Thoracic aorta (tissue), 2 donors: ENCODE data around the gene TEX101. TPM values are rescaled to one million over a fixed set of nuclear protein-coding genes. Genes with fewer than 3 reads are reported as not detected.
"Not testable (repeated sequence)": the region's sequence is repeated elsewhere in the genome, so short reads cannot be mapped to it uniquely, and the experiment has no call there.

Source experiments
- ATAC-seq: fragments of 150-250 bp; one replicate; pipeline ENCODE4 v1.8.0; 2017; ENCODE audit warnings: low read depth; ENCODE audit not compliant: insufficient number of reproducible peaks, low FRiP score
- DNase-seq: peaks from one replicate; pipeline ENCODE4 v3.0.0-alpha.2; 2020; ENCODE audit warnings: low spot score
- H3K27ac ChIP-seq, 2 donors: fragments of 200-600 bp; sonication (generic); 1 replicate in 1 of 2; 2 replicates in 1 of 2; pipeline ENCODE4 v1.5.1; 2016; ENCODE audit warnings: mild to moderate bottlenecking in 2 of 2, moderate library complexity in 2 of 2
- H3K27me3 ChIP-seq: fragments of 200-600 bp; sonication (generic); replicated peaks from 2 replicates; pipeline ENCODE4 v1.6.0; 2016; ENCODE audit warnings: mild to moderate bottlenecking; ENCODE audit not compliant: insufficient read depth
- H3K36me3 ChIP-seq: fragments of 200-600 bp; sonication (generic); one replicate; pipeline ENCODE4 v1.5.1; 2016
- H3K4me1 ChIP-seq, 2 donors: fragments of 200-600 bp; sonication (generic); 1 replicate in 1 of 2; 2 replicates in 1 of 2; pipeline versions ENCODE4 v1.5.1 to v1.6.0; 2016; ENCODE audit warnings: low read depth in 2 of 2, mild to moderate bottlenecking in 1 of 2; ENCODE audit not compliant: control insufficient read depth in 1 of 2
- H3K4me3 ChIP-seq: fragments of 200-600 bp; sonication (generic); 2 replicates; pipeline ENCODE4 v1.5.1; 2016; ENCODE audit warnings: mild to moderate bottlenecking
- H3K9me3 ChIP-seq: fragments of 200-600 bp; sonication (generic); 2 replicates; pipeline ENCODE4 v1.5.1; 2016
- total RNA-seq, 2 donors: library from RNA; depleted of rRNA; stranded (reverse); fragments of >200 nt; gene quantifications; one replicate each; pipeline versions ENCODE4 v1.1.0 to v1.2.3, GENCODE V29; 2016
- TF ChIP-seq, protein P1 (sequence below): fragments of 200-600 bp; sonication (generic); IDR thresholded peaks from one replicate; pipeline ENCODE4 v1.5.1; 2019; ENCODE audit warnings: antibody characterized with exemption

The TEX101 gene
- total RNA-seq, 2 donors from 2014 or later = not detected

DNA sequence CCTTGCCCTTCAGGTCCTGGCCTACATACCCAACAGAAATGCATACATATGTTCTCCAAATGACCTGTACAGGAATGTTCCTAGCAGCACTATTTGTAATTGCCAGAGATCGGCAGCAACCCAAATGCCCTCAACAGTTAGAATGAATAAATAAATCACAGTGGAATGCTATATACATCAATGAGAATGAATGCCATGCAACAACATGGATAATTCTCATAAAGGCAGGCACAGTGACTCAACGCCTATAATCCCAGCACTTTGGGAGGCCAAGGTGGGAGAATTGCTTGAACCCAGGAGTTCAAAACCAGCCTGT is 18.6 kb downstream of the TEX101 start:
- no peaks in the 10 kb centered on the region for H3K27me3 ChIP-seq
- H3K9me3 ChIP-seq = no peaks in the 10 kb centered on the region
- H3K4me3 ChIP-seq = no peak overlapping the region
- H3K36me3 ChIP-seq = no peaks in the 10 kb centered on the region
- H3K4me1 ChIP-seq = no peaks in the 10 kb centered on the region
- ATAC-seq = no peak
- TF ChIP-seq, protein P1, sequence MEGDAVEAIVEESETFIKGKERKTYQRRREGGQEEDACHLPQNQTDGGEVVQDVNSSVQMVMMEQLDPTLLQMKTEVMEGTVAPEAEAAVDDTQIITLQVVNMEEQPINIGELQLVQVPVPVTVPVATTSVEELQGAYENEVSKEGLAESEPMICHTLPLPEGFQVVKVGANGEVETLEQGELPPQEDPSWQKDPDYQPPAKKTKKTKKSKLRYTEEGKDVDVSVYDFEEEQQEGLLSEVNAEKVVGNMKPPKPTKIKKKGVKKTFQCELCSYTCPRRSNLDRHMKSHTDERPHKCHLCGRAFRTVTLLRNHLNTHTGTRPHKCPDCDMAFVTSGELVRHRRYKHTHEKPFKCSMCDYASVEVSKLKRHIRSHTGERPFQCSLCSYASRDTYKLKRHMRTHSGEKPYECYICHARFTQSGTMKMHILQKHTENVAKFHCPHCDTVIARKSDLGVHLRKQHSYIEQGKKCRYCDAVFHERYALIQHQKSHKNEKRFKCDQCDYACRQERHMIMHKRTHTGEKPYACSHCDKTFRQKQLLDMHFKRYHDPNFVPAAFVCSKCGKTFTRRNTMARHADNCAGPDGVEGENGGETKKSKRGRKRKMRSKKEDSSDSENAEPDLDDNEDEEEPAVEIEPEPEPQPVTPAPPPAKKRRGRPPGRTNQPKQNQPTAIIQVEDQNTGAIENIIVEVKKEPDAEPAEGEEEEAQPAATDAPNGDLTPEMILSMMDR = no peak
- H3K27ac ChIP-seq = no peak overlapping the region
- DNase-seq = no peak

DNA sequence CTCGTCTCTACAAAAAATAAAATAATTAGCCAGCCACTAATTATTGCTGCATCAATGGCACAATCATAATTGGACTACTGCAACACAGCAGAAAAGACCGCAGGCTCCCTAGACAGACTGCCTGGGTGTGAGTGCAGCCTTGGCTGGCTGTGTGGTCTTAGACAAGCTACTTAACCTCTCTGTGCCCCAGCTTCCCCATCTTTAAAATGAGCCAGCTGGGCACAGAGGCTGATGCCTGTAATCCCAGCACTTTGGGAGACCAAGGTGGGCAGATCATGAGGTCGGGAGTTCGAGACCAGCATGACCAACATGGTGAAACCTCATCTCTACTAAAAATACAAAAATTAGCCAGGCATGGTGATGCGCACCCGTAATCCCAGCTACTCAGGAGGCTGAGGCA is 19.0 kb downstream of the TEX101 start:
- Histone ChIP-seq H3K36me3 (no peaks in the 10 kb centered on the region), H3K27me3 (no peaks in the 10 kb centered on the region), H3K27ac (no peak overlapping the region), H3K9me3 (no peaks in the 10 kb centered on the region), H3K4me3 (no peak overlapping the region), H3K4me1 (no peaks in the 10 kb centered on the region)
- ATAC-seq (no peak), DNase-seq (no peak)
- TF ChIP-seq, protein P1 = no peak

DNA sequence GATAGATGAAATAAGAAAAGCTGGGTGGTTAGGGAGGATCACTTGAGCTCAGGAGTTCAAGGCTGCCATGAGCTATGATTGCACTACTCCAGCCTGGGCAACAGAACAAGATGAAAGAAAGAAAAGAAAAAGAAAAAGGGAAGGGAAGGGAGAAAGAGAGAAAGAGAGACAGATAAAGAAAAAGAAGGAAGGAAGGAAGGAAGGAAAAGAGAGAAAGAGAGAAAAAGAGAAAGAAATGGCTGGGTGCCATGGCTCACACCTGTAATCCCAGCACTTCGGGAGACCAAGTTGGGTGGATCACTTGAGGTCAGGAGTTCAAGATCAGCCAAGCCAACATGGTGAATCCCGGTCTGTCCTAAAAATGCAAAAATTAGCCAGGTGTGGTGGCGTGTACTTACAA is 21.1 kb downstream of the TEX101 start:
- no peaks in the 10 kb centered on the region for H3K27me3 ChIP-seq
- H3K4me3 ChIP-seq = no peak overlapping the region
- DNase-seq (no peak), ATAC-seq (no peak)
- H3K9me3 ChIP-seq = no peaks in the 10 kb centered on the region
- no peaks in the 10 kb centered on the region for H3K36me3 ChIP-seq
- no peaks in the 10 kb centered on the region for H3K4me1 ChIP-seq
- H3K27ac ChIP-seq = no peak overlapping the region
- TF ChIP-seq, protein P1 = no peak

DNA sequence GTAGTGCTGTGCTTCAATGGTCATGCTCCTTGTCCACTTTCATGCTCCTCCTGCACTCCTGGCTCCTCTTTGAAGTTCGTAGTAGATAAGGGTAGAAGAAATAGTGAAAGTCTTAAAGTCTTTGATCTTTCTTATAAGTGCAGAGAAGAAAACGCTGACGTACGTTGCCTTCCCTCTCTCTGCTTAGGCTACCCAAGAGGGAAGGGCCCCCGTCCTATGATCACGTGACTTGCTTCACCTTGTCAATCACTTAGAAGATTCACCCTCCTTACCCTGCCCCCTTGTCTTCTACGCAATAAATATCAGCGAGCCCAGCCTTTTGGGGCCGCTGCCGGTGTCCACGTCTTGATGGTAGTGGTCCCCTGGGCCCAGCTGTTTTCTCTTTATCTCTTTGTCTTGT is 22.6 kb downstream of the TEX101 start:
- not testable (repeated sequence) for H3K36me3 ChIP-seq, H3K4me1 ChIP-seq, H3K27ac ChIP-seq, H3K27me3 ChIP-seq, H3K4me3 ChIP-seq, H3K9me3 ChIP-seq, ATAC-seq, DNase-seq

DNA sequence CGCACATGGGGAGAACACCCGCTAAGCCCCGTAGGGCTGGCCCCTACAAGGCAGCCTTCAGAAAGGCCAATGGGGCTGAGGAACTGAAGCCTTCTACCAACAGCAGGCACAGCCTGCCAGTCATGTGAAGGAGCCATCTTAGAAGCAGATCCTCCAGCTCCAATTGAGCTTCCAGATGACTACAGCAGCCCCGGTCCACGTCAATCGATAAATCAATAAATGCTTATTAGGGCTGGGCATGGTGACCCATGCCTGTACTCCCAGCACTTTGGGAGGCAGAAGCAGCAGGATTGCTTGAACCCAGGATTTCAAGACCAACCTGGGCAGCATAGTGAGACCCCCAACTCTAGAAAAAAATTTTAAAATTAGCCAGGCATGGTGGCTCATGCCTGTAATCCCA is 23.0 kb downstream of the TEX101 start:
- DNase-seq (no peak), ATAC-seq (no peak)
- Histone ChIP-seq H3K4me3 (no peak overlapping the region), H3K9me3 (no peaks in the 10 kb centered on the region), H3K27ac (no peak overlapping the region), H3K36me3 (no peaks in the 10 kb centered on the region), H3K27me3 (no peaks in the 10 kb centered on the region), H3K4me1 (no peaks in the 10 kb centered on the region)
- TF ChIP-seq, protein P1 = no peak

DNA sequence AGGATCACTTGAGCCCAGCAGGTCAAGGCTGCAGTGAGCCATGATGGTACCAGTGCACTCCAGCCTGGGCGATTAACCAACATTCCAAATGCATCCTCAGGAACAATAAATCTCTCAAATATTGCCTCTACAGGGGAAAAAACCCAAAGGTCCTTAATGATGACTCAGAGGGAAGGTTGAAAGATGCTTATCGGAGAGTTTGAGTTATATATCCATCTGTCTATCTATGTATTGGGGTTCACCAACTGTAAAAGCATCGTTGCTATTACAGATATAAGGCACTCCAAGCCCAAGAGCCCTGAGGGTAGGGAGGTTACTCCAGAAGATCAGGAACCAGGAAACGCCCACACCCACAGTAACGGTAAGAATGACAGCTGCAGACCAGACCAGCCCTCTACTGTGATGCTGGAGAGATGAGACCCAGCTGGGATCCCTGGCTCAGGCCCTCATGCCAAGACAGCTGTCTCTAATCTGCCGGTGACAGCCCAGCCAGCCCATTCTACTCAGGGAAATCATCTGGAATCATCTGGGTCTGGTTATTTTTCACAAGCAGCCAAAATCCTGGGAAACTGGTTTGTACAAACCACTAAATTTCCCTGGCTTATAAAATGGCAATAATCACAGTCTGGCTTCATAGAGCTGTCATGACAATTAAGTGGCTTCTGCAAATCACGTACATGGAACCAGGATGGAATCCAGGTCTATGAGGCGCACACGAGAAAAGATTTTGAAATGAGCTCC is 23.8 kb downstream of the TEX101 start:
- Histone ChIP-seq H3K4me3 (no peak overlapping the region), H3K36me3 (no peaks in the 10 kb centered on the region), H3K4me1 (no peaks in the 10 kb centered on the region), H3K9me3 (no peaks in the 10 kb centered on the region), H3K27me3 (no peaks in the 10 kb centered on the region), H3K27ac (no peak overlapping the region)
- TF ChIP-seq, protein P1 = no peak
- no peak for DNase-seq
- ATAC-seq = no peak
